ENCODE measurements around the gene FZD4. TPM values are rescaled to one million over a fixed set of nuclear protein-coding genes. Genes with fewer than 3 reads are reported as not detected.
"Not testable (repeated sequence)": the region's sequence is repeated elsewhere in the genome, so short reads cannot be mapped to it uniquely, and the experiment has no call there.

Gene FZD4
- total RNA-seq, 2 donors from 2014 or later = 52.1 to 53.9 TPM

- Histone ChIP-seq H3K36me3 (ENCODE audit: control insufficient read depth, insufficient read depth, low read length) (peaks cover 80% of the 10 kb centered on the region), H3K4me3 (ENCODE audit: low read length) (no peak overlapping the region), H3K27ac (ENCODE audit: low read depth, low read length) (no peak overlapping the region), H3K9me3 (ENCODE audit: control insufficient read depth, low read length) (no peaks in the 10 kb centered on the region), H3K9ac (ENCODE audit: extremely low read depth, low read length, poor library complexity, severe bottlenecking) (no peak overlapping the region), H3K27me3 (ENCODE audit: control insufficient read depth, insufficient read depth, low read length, poor library complexity, severe bottlenecking) (no peaks in the 10 kb centered on the region), H3K4me1 (ENCODE audit: control insufficient read depth, insufficient read depth, low read length) (peaks cover 10% of the 10 kb centered on the region)
- DNase-seq = no peak
- H3K36me3 Mint-ChIP-seq (ENCODE audit: low read depth) = peaks cover 78% of the 10 kb centered on the region
- no peaks in the 10 kb centered on the region for H3K27me3 Mint-ChIP-seq (ENCODE audit: insufficient read depth)
- no peak overlapping the region for H3K4me3 Mint-ChIP-seq
- TF ChIP-seq, protein P1, sequence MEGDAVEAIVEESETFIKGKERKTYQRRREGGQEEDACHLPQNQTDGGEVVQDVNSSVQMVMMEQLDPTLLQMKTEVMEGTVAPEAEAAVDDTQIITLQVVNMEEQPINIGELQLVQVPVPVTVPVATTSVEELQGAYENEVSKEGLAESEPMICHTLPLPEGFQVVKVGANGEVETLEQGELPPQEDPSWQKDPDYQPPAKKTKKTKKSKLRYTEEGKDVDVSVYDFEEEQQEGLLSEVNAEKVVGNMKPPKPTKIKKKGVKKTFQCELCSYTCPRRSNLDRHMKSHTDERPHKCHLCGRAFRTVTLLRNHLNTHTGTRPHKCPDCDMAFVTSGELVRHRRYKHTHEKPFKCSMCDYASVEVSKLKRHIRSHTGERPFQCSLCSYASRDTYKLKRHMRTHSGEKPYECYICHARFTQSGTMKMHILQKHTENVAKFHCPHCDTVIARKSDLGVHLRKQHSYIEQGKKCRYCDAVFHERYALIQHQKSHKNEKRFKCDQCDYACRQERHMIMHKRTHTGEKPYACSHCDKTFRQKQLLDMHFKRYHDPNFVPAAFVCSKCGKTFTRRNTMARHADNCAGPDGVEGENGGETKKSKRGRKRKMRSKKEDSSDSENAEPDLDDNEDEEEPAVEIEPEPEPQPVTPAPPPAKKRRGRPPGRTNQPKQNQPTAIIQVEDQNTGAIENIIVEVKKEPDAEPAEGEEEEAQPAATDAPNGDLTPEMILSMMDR (conservative IDR thresholded peaks at IDR 0.05) = no peak
- H3K9me3 Mint-ChIP-seq = no peaks in the 10 kb centered on the region
- no peak overlapping the region for H3K27ac Mint-ChIP-seq
- peaks cover 38% of the 10 kb centered on the region for H3K4me1 Mint-ChIP-seq
Observed at GRCh38 chr11:86947541-86947940, 7.7 kb downstream of the FZD4 start.

GRCh38 chr11:86943505-86943904 is 11.7 kb downstream of the FZD4 start:
- H3K9ac ChIP-seq (ENCODE audit: extremely low read depth, low read length, poor library complexity, severe bottlenecking); H3K27me3 Mint-ChIP-seq (ENCODE audit: insufficient read depth); H3K4me1 ChIP-seq (ENCODE audit: control insufficient read depth, insufficient read depth, low read length); H3K9me3 Mint-ChIP-seq; H3K27me3 ChIP-seq (ENCODE audit: control insufficient read depth, insufficient read depth, low read length, poor library complexity, severe bottlenecking); DNase-seq; H3K27ac Mint-ChIP-seq; H3K4me3 ChIP-seq (ENCODE audit: low read length); H3K4me3 Mint-ChIP-seq; H3K27ac ChIP-seq (ENCODE audit: low read depth, low read length); H3K9me3 ChIP-seq (ENCODE audit: control insufficient read depth, low read length): not testable (repeated sequence)
- 90 to 97% methylated on average over 5 to 8 of the region's 8 CpGs for WGBS, 2 experiments (ENCODE audit: insufficient coverage in 1 of 2, insufficient read length in 1 of 2)
- Mint-ChIP-seq H3K36me3 (ENCODE audit: low read depth) (peaks cover 42% of the 10 kb centered on the region), H3K4me1 (peaks cover 40% of the 10 kb centered on the region)
- peaks cover 46% of the 10 kb centered on the region for H3K36me3 ChIP-seq (ENCODE audit: control insufficient read depth, insufficient read depth, low read length)

GRCh38 chr11:86941871-86942599 is 13.2 kb downstream of the FZD4 start:
- Mint-ChIP-seq H3K36me3 (ENCODE audit: low read depth) (peaks cover 27% of the 10 kb centered on the region), H3K27ac (no peak overlapping the region), H3K27me3 (ENCODE audit: insufficient read depth) (no peaks in the 10 kb centered on the region), H3K4me1 (peaks cover 42% of the 10 kb centered on the region), H3K9me3 (no peaks in the 10 kb centered on the region), H3K4me3 (no peak overlapping the region)
- TF ChIP-seq, protein P1 (conservative IDR thresholded peaks at IDR 0.05) = no peak
- no peaks in the 10 kb centered on the region for H3K9me3 ChIP-seq (ENCODE audit: control insufficient read depth, low read length)
- no peaks in the 10 kb centered on the region for H3K4me1 ChIP-seq (ENCODE audit: control insufficient read depth, insufficient read depth, low read length)
- H3K27me3 ChIP-seq (ENCODE audit: control insufficient read depth, insufficient read depth, low read length, poor library complexity, severe bottlenecking) = no peaks in the 10 kb centered on the region
- no peak for DNase-seq
- H3K36me3 ChIP-seq (ENCODE audit: control insufficient read depth, insufficient read depth, low read length) = peaks cover 31% of the 10 kb centered on the region
- 91 to 100% methylated on average over 1 to 4 of the region's 4 CpGs for WGBS, 2 experiments (ENCODE audit: insufficient coverage in 1 of 2, insufficient read length in 1 of 2)
- no peak overlapping the region for H3K9ac ChIP-seq (ENCODE audit: extremely low read depth, low read length, poor library complexity, severe bottlenecking)
- no peak overlapping the region for H3K4me3 ChIP-seq (ENCODE audit: low read length)
- H3K27ac ChIP-seq (ENCODE audit: low read depth, low read length) = no peak overlapping the region
